Endothelial cell (in vitro differentiated cells): Measurements from ENCODE around the gene SAMD4B. TPM values are rescaled to one million over a fixed set of nuclear protein-coding genes. Genes with fewer than 3 reads are reported as not detected.

Source experiments
- DNase-seq: peaks from one replicate; pipeline ENCODE4 v3.0.0; 2021; ENCODE audit warnings: low spot score
- H3K27ac Mint-ChIP-seq: one replicate; pipeline ENCODE4 v1.8.0; 2021; ENCODE audit warnings: mixed read lengths, inconsistent platforms; ENCODE audit not compliant: unreplicated experiment
- H3K27me3 Mint-ChIP-seq: one replicate; pipeline ENCODE4 v1.8.0; 2021; ENCODE audit warnings: mild to moderate bottlenecking, moderate library complexity, mixed read lengths, inconsistent platforms; ENCODE audit not compliant: unreplicated experiment
- H3K36me3 Mint-ChIP-seq: one replicate; pipeline ENCODE4 v1.8.0; 2021; ENCODE audit warnings: mild to moderate bottlenecking, low read depth, mixed read lengths, inconsistent platforms; ENCODE audit not compliant: unreplicated experiment
- H3K4me1 Mint-ChIP-seq: one replicate; pipeline ENCODE4 v1.8.0; 2021; ENCODE audit warnings: mild to moderate bottlenecking, mixed read lengths, inconsistent platforms; ENCODE audit not compliant: unreplicated experiment
- H3K4me3 Mint-ChIP-seq: one replicate; pipeline ENCODE4 v1.8.0; 2021; ENCODE audit warnings: mild to moderate bottlenecking, mixed read lengths, inconsistent platforms; ENCODE audit not compliant: unreplicated experiment
- H3K9me3 Mint-ChIP-seq: one replicate; pipeline ENCODE4 v1.8.0; 2021; ENCODE audit warnings: mixed read lengths, inconsistent platforms; ENCODE audit not compliant: unreplicated experiment
- total RNA-seq: library from RNA; stranded (reverse); fragmentation: NEBNext Ultra II Directional; extraction: Animal tissue kit (Norgen Biotek cat#: 25700); gene quantifications from one replicate; pipeline ENCODE4 v1.2.1, GENCODE V29; 2021; ENCODE audit not compliant: unreplicated experiment
- TF ChIP-seq, protein P1 (sequence below): fragments of 200-600 bp; sonication (generic); IDR thresholded peaks from one replicate; pipeline ENCODE4 v1.5.0; 2021; ENCODE audit warnings: antibody characterized with exemption; ENCODE audit not compliant: unreplicated experiment

SAMD4B gene
- total RNA-seq, 1 donor from 2014 or later = 127 TPM

GRCh38 chr19:39401549-39402345 is 59.5 kb downstream of the SAMD4B start:
- peak overlapping the region; percentile 83 for H3K4me3 Mint-ChIP-seq
- no peak for DNase-seq
- no peaks in the 10 kb centered on the region for H3K9me3 Mint-ChIP-seq
- peak overlapping the region; percentile 92 for H3K27ac Mint-ChIP-seq
- peaks cover 8% of the 10 kb centered on the region for H3K36me3 Mint-ChIP-seq
- H3K27me3 Mint-ChIP-seq = peaks cover 25% of the 10 kb centered on the region
- TF ChIP-seq, protein P1, sequence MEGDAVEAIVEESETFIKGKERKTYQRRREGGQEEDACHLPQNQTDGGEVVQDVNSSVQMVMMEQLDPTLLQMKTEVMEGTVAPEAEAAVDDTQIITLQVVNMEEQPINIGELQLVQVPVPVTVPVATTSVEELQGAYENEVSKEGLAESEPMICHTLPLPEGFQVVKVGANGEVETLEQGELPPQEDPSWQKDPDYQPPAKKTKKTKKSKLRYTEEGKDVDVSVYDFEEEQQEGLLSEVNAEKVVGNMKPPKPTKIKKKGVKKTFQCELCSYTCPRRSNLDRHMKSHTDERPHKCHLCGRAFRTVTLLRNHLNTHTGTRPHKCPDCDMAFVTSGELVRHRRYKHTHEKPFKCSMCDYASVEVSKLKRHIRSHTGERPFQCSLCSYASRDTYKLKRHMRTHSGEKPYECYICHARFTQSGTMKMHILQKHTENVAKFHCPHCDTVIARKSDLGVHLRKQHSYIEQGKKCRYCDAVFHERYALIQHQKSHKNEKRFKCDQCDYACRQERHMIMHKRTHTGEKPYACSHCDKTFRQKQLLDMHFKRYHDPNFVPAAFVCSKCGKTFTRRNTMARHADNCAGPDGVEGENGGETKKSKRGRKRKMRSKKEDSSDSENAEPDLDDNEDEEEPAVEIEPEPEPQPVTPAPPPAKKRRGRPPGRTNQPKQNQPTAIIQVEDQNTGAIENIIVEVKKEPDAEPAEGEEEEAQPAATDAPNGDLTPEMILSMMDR = no peak
- H3K4me1 Mint-ChIP-seq = peaks cover 26% of the 10 kb centered on the region

DNA sequence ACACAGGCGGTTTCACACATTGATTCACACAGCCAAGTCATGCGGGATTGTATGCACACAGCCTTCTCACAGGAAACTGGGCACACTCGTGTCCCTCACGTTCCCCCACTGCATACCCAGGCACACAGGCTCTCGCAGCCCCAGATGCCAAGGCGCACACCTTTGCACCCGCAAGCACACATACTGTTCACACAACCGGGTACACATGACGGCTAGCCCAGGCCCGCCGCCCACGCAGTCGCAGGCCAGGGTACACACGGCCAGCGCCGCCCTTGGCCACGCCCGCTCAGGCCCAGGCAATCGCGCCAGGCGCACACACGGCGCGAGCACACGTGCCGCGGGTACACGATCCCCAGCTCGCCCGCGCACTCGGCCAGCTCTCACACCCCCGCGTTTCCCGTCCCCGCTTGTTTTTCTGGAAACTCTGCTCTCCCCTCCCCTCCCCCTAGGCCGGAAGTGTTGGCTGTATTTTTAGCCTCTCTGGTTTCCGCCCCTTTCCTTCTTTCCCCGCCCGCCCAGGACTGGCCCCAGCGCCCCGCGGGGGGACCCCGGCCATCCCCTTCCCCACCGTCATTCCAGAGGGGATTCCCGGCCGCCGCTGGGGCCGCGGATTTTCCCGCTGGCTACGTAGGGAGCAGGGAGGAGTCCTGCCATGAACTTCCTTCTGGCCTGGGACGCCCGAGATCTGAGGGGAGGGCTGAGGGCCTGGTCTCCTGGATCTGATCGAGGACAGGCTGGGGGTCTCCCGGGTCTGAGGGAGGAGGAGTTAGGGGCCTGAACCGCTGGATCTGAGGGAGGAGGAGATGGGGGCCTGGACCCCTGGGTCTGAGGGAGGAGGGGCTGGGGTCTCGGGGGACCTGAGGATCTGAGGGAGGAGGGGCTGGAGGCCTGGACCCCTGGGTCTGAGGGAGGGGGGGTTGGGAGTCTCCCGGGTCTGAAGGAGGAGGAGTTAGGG is 60.4 kb downstream of the SAMD4B start:
- peak; percentile 81 for DNase-seq

DNA sequence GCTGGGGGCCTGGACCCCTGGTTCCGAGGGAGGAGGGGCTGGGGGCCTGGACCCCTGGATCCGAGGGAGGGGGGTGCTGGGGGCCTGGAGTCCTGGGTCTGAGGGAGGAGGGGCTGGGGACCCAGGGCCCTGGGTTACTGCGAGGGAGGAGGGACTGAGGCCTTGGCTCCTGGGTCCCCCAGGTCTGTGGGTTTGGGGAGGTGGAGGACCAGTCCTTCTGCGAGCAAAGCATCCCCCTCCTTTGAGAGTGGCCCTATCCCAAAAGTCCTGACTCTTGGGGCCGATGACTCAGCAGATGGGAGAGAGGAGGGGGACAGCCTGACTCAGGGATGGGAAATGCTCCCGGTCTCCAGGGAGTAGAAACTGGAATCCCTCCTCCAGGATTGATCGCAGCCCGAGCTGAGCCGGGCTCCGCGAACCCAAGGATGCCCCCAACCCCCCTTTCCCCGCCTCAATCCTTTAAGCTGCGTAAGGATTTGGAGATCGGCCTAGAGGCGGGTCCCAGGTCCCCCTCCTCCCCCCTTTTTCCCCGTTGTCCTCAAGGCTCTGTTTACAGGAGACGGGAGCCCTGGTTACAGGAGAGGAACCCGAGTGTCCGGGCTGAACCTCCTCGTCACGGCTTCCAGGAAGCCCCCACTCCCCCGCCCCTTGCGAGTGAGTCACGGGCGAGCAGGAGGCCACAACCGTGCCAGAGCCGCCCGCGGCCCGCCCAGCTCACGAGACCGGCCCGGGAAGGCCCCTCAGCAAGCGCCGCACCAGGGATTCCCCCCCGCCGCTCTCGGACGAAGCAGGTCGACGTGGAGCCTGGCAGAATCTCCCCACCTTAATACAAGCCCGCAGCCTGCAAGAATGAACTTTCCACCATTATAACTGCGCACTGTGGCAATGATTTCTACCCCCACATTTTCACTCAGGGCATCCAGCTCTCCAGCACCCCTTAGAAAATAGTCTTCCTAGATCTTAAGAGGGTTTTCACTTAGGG is 61.4 kb downstream of the SAMD4B start:
- peaks cover 29% of the 10 kb centered on the region for H3K27me3 Mint-ChIP-seq
- TF ChIP-seq, protein P1 = no peak
- H3K4me3 Mint-ChIP-seq = peak overlapping the region; percentile 89
- H3K4me1 Mint-ChIP-seq = peaks cover 24% of the 10 kb centered on the region
- H3K9me3 Mint-ChIP-seq = no peaks in the 10 kb centered on the region
- peak; percentile 85 for DNase-seq
- H3K36me3 Mint-ChIP-seq = peaks cover 3% of the 10 kb centered on the region
- H3K27ac Mint-ChIP-seq = peak overlapping the region; percentile 96

More for the DNA sequence above, 60.4 kb downstream of the SAMD4B start:
- peaks cover 26% of the 10 kb centered on the region for H3K4me1 Mint-ChIP-seq
- H3K9me3 Mint-ChIP-seq = no peaks in the 10 kb centered on the region
- peaks cover 8% of the 10 kb centered on the region for H3K36me3 Mint-ChIP-seq
- peaks cover 25% of the 10 kb centered on the region for H3K27me3 Mint-ChIP-seq
- peak overlapping the region; percentile 83 for H3K4me3 Mint-ChIP-seq
- TF ChIP-seq, protein P1 = no peak
- peak overlapping the region; percentile 97 for H3K27ac Mint-ChIP-seq

GRCh38 chr19:39405261-39405957 is 63.2 kb downstream of the SAMD4B start:
- Mint-ChIP-seq H3K27me3 (peaks cover 32% of the 10 kb centered on the region), H3K4me1 (peaks cover 29% of the 10 kb centered on the region), H3K9me3 (no peaks in the 10 kb centered on the region), H3K36me3 (peaks cover 3% of the 10 kb centered on the region), H3K27ac (peak overlapping the region; percentile 89), H3K4me3 (no peak overlapping the region)
- TF ChIP-seq, protein P1 = no peak
- DNase-seq = no peak
